ENCODE results near the gene VAC14. TPM values are rescaled to one million over a fixed set of nuclear protein-coding genes. Genes with fewer than 3 reads are reported as not detected.

The VAC14 gene
- total RNA-seq, 4 donors from 2014 or later: 44.0 to 106 (median 64.5) TPM

- no peak for TF ChIP-seq CTCF (IDR thresholded peaks at IDR 0.05)
- TF ChIP-seq POLR2A (IDR thresholded peaks at IDR 0.05): no peak
- Histone ChIP-seq H3K36me3 (peaks cover 0 to 6% (median 0%) of the 10 kb centered on the region in 3 donors), H3K27ac (peak overlapping the region in 1 of 4 donors; percentile 79), H3K27me3 (no peaks in the 10 kb centered on the region), H3K9me3 (no peaks in the 10 kb centered on the region), H3K4me1 (peaks cover 0 to 23% (median 0%) of the 10 kb centered on the region in 4 donors), H3K4me3 (no peak overlapping the region)
- DNase-seq: no peak
These were observed 87.1 kb downstream of the VAC14 start for GRCh38 chr16:70713824-70714223.

GRCh38 chr16:70713342-70713741 is 87.6 kb downstream of the VAC14 start:
- Histone ChIP-seq H3K4me3 (no peak overlapping the region), H3K4me1 (peaks cover 0 to 23% (median 0%) of the 10 kb centered on the region in 4 donors), H3K9me3 (no peaks in the 10 kb centered on the region), H3K36me3 (peaks cover 0 to 9% (median 0%) of the 10 kb centered on the region in 3 donors), H3K27ac (peak overlapping the region in 1 of 4 donors; percentile 79), H3K27me3 (no peaks in the 10 kb centered on the region)
- TF ChIP-seq POLR2A (IDR thresholded peaks at IDR 0.05) (no peak), CTCF (IDR thresholded peaks at IDR 0.05) (no peak)
- DNase-seq: no peak

- peaks cover 0 to 23% (median 0%) of the 10 kb centered on the region in 4 donors for H3K4me1 ChIP-seq
- no peak for TF ChIP-seq POLR2A (IDR thresholded peaks at IDR 0.05)
- no peak for TF ChIP-seq CTCF (IDR thresholded peaks at IDR 0.05)
- DNase-seq: no peak
- no peaks in the 10 kb centered on the region for H3K9me3 ChIP-seq
- H3K4me3 ChIP-seq: no peak overlapping the region
- peaks cover 0 to 9% (median 0%) of the 10 kb centered on the region in 3 donors for H3K36me3 ChIP-seq
- H3K27me3 ChIP-seq: no peaks in the 10 kb centered on the region
- H3K27ac ChIP-seq: no peak overlapping the region
These were observed 88.0 kb downstream of the VAC14 start for GRCh38 chr16:70712942-70713341.

- peaks cover 0 to 3% (median 0%) of the 10 kb centered on the region in 3 donors for H3K36me3 ChIP-seq
- no peak for DNase-seq
- H3K4me3 ChIP-seq: no peak overlapping the region
- H3K27me3 ChIP-seq: no peaks in the 10 kb centered on the region
- no peak for TF ChIP-seq CTCF (IDR thresholded peaks at IDR 0.05)
- TF ChIP-seq POLR2A (IDR thresholded peaks at IDR 0.05): no peak
- H3K9me3 ChIP-seq: no peaks in the 10 kb centered on the region
- H3K27ac ChIP-seq: no peak overlapping the region
- peaks cover 0 to 23% (median 0%) of the 10 kb centered on the region in 4 donors for H3K4me1 ChIP-seq
These were observed 88.6 kb downstream of the VAC14 start for GRCh38 chr16:70712359-70712758.

- peaks cover 0 to 3% (median 0%) of the 10 kb centered on the region in 3 donors for H3K36me3 ChIP-seq
- no peaks in the 10 kb centered on the region for H3K9me3 ChIP-seq
- no peaks in the 10 kb centered on the region for H3K27me3 ChIP-seq
- DNase-seq: no peak
- peaks cover 0 to 22% (median 0%) of the 10 kb centered on the region in 4 donors for H3K4me1 ChIP-seq
- no peak overlapping the region for H3K4me3 ChIP-seq
- no peak overlapping the region for H3K27ac ChIP-seq
- TF ChIP-seq CTCF (IDR thresholded peaks at IDR 0.05) (no peak), POLR2A (IDR thresholded peaks at IDR 0.05) (no peak)
These were observed 89.5 kb downstream of the VAC14 start for GRCh38 chr16:70711211-70712031.

Data from Peyer's patch (tissue), 4 donors.